Stromal cell of bone marrow (primary cell): ENCODE results near the gene PARVB.
"Not testable (repeated sequence)": the region's sequence is repeated elsewhere in the genome, so short reads cannot be mapped to it uniquely, and the experiment has no call there.

Experiments used
- DNase-seq: peaks from one replicate; pipeline ENCODE4 v3.0.0-alpha.2; 2012; ENCODE audit warnings: low read depth

Gene PARVB

GRCh38 chr22:44110656-44111055, 86.6 kb downstream of the PARVB start:
- not testable (repeated sequence) for DNase-seq

- DNase-seq, result no peak
These were observed 87.6 kb downstream of the PARVB start for GRCh38 chr22:44111562-44112155.

- no peak for DNase-seq
These were observed 88.1 kb downstream of the PARVB start for GRCh38 chr22:44112191-44112590.

- DNase-seq, result no peak
These were observed 92.2 kb downstream of the PARVB start for GRCh38 chr22:44116331-44116730.

- no peak for DNase-seq
These were observed 92.9 kb downstream of the PARVB start for GRCh38 chr22:44116755-44117684.

- no peak for DNase-seq
These were observed 93.6 kb downstream of the PARVB start for GRCh38 chr22:44117746-44118145.

- DNase-seq, result no peak
These were observed 94.7 kb downstream of the PARVB start for GRCh38 chr22:44118645-44119315.

- DNase-seq, result no peak
These were observed 95.7 kb downstream of the PARVB start for GRCh38 chr22:44119669-44120313.

GRCh38 chr22:44120314-44120704, 96.2 kb downstream of the PARVB start:
- no peak for DNase-seq

- no peak for DNase-seq
These were observed 101.3 kb downstream of the PARVB start for GRCh38 chr22:44125421-44125820.

GRCh38 chr22:44126807-44127206, 102.7 kb downstream of the PARVB start:
- DNase-seq, result no peak

- DNase-seq, result peak; percentile 55
These were observed 103.3 kb downstream of the PARVB start for GRCh38 chr22:44127356-44127755.

GRCh38 chr22:44128958-44129618, 105.0 kb downstream of the PARVB start:
- DNase-seq, result no peak

GRCh38 chr22:44129619-44129976, 105.5 kb downstream of the PARVB start:
- no peak for DNase-seq

- no peak for DNase-seq
These were observed 106.1 kb downstream of the PARVB start for GRCh38 chr22:44130076-44130711.

- no peak for DNase-seq
These were observed 107.3 kb downstream of the PARVB start for GRCh38 chr22:44131412-44131811.

GRCh38 chr22:44131989-44132685, 108.0 kb downstream of the PARVB start:
- no peak for DNase-seq

- no peak for DNase-seq
These were observed 108.6 kb downstream of the PARVB start for GRCh38 chr22:44132724-44133123.

- DNase-seq, result peak; percentile 97
These were observed 109.1 kb downstream of the PARVB start for GRCh38 chr22:44133161-44133560.

- peak; percentile 99 for DNase-seq
These were observed 109.9 kb downstream of the PARVB start for GRCh38 chr22:44133901-44134571.
